ENCODE measurements around the gene SPTBN1. TPM values are rescaled to one million over a fixed set of nuclear protein-coding genes. Genes with fewer than 3 reads are reported as not detected.
"Not testable (repeated sequence)": the region's sequence is repeated elsewhere in the genome, so short reads cannot be mapped to it uniquely, and the experiment has no call there.

Gene SPTBN1
- total RNA-seq, 1 donor from 2014 or later, result 83.2 TPM

- ATAC-seq (ENCODE audit: low read depth), result no peak
- POLR2A ChIA-PET, result no interaction called here
- Mint-ChIP-seq H3K4me3 (no peak overlapping the region), H3K36me3 (ENCODE audit: low read depth) (no peaks in the 10 kb centered on the region), H3K9me3 (no peaks in the 10 kb centered on the region), H3K27ac (no peak overlapping the region), H3K4me1 (peaks cover 18% of the 10 kb centered on the region), H3K27me3 (no peaks in the 10 kb centered on the region)
- CTCF ChIA-PET, result interaction anchor here (0.7 kb wide), 1 partner anchor 176 kb away, joined by 3 read pairs; no protein-coding TSS in a partner anchor
- no peak for DNase-seq
- intact Hi-C loops (cut with micrococcal nuclease), result no loop called here
- no peak for TF ChIP-seq CTCF (IDR thresholded peaks at IDR 0.05)
Observed at GRCh38 chr2:54528311-54528955, 72.3 kb downstream of the SPTBN1 start.

- H3K27ac Mint-ChIP-seq; H3K36me3 Mint-ChIP-seq (ENCODE audit: low read depth); DNase-seq; H3K9me3 Mint-ChIP-seq; H3K27me3 Mint-ChIP-seq; ATAC-seq (ENCODE audit: low read depth); intact Hi-C loops (cut with micrococcal nuclease); H3K4me3 Mint-ChIP-seq: not testable (repeated sequence)
- peaks cover 15% of the 10 kb centered on the region for H3K4me1 Mint-ChIP-seq
- CTCF ChIA-PET, result interaction anchor here (1.9 kb wide), 1 partner anchor 175 kb away, joined by 7 read pairs; no protein-coding TSS in a partner anchor
- POLR2A ChIA-PET, result interaction anchor here (0.5 to 1.2 kb wide), 5 partner anchors 19 to 561 kb away, joined by 3 to 11 read pairs (median 4); no protein-coding TSS in a partner anchor
Observed at GRCh38 chr2:54529518-54529917, 73.4 kb downstream of the SPTBN1 start.

- Mint-ChIP-seq H3K36me3 (ENCODE audit: low read depth) (no peaks in the 10 kb centered on the region), H3K27me3 (no peaks in the 10 kb centered on the region), H3K27ac (no peak overlapping the region), H3K4me3 (no peak overlapping the region), H3K4me1 (peaks cover 10% of the 10 kb centered on the region), H3K9me3 (no peaks in the 10 kb centered on the region)
- TF ChIP-seq CTCF (IDR thresholded peaks at IDR 0.05), result no peak
- ATAC-seq (ENCODE audit: low read depth), result no peak
- intact Hi-C loops (cut with micrococcal nuclease), result no loop called here
- DNase-seq, result no peak
- ChIA-PET CTCF (interaction anchor here (1.9 kb wide), 1 partner anchor 175 kb away, joined by 7 read pairs; no protein-coding TSS in a partner anchor), POLR2A (interaction anchor here (0.5 to 1.2 kb wide), 5 partner anchors 18 to 561 kb away, joined by 3 to 11 read pairs (median 4); no protein-coding TSS in a partner anchor)
Observed at GRCh38 chr2:54529935-54530334, 73.8 kb downstream of the SPTBN1 start.

GRCh38 chr2:54531558-54531957 is 75.4 kb downstream of the SPTBN1 start:
- POLR2A ChIA-PET, result no interaction called here
- no peak for ATAC-seq (ENCODE audit: low read depth)
- H3K27ac Mint-ChIP-seq, result no peak overlapping the region

GRCh38 chr2:54534221-54534620 is 78.1 kb downstream of the SPTBN1 start:
- ChIA-PET POLR2A (no interaction called here), CTCF (interaction anchor here (0.8 kb wide), 1 partner anchor 23 kb away, joined by 3 read pairs; no protein-coding TSS in a partner anchor)
- no peak for DNase-seq
- Mint-ChIP-seq H3K4me3 (no peak overlapping the region), H3K36me3 (ENCODE audit: low read depth) (no peaks in the 10 kb centered on the region), H3K27ac (no peak overlapping the region), H3K27me3 (no peaks in the 10 kb centered on the region), H3K9me3 (no peaks in the 10 kb centered on the region), H3K4me1 (peaks cover 20% of the 10 kb centered on the region)
- intact Hi-C loops (cut with micrococcal nuclease), result no loop called here
- TF ChIP-seq CTCF (IDR thresholded peaks at IDR 0.05), result no peak
- no peak for ATAC-seq (ENCODE audit: low read depth)

More at GRCh38 chr2:54531558-54531957, 75.4 kb downstream of the SPTBN1 start:
- no peaks in the 10 kb centered on the region for H3K27me3 Mint-ChIP-seq
- peaks cover 20% of the 10 kb centered on the region for H3K4me1 Mint-ChIP-seq
- H3K36me3 Mint-ChIP-seq (ENCODE audit: low read depth), result no peaks in the 10 kb centered on the region
- TF ChIP-seq CTCF (IDR thresholded peaks at IDR 0.05), result no peak
- CTCF ChIA-PET, result interaction anchor here (1.3 kb wide), 1 partner anchor 9 kb away, joined by 3 read pairs; no protein-coding TSS in a partner anchor
- no peaks in the 10 kb centered on the region for H3K9me3 Mint-ChIP-seq
- no peak overlapping the region for H3K4me3 Mint-ChIP-seq
- no peak for DNase-seq
- intact Hi-C loops (cut with micrococcal nuclease), result no loop called here
